GM12872 (cell line): ENCODE measurements around the gene TMC1.

ENCODE experiments used
- TF ChIP-seq, protein P1 (sequence below): IDR thresholded peaks from 3 replicates; pipeline ENCODE4 v1.5.1; 2011; ENCODE audit warnings: low read depth, mild to moderate bottlenecking, low read length, moderate library complexity; ENCODE audit not compliant: insufficient read depth

TMC1 gene

DNA sequence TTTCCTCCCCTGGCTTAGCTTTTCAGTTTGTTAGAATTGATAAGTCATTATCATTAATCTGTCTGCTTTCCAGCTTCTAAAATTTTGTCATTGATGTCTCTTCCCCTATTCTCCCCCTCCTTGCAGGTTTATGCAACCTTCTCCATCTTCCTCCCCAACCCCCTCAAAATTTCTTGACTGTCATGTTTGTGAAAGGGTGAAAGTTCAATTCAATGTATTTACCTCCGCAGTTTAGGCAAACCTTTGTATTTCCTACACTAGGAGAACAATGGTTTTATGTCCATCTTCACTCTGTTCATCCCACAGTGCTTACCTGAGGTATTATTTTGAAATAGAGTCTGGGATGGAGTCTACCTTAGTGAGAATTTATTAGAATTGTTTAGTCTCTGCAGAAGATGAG is 313.6 kb downstream of the TMC1 start:
- TF ChIP-seq, protein P1, sequence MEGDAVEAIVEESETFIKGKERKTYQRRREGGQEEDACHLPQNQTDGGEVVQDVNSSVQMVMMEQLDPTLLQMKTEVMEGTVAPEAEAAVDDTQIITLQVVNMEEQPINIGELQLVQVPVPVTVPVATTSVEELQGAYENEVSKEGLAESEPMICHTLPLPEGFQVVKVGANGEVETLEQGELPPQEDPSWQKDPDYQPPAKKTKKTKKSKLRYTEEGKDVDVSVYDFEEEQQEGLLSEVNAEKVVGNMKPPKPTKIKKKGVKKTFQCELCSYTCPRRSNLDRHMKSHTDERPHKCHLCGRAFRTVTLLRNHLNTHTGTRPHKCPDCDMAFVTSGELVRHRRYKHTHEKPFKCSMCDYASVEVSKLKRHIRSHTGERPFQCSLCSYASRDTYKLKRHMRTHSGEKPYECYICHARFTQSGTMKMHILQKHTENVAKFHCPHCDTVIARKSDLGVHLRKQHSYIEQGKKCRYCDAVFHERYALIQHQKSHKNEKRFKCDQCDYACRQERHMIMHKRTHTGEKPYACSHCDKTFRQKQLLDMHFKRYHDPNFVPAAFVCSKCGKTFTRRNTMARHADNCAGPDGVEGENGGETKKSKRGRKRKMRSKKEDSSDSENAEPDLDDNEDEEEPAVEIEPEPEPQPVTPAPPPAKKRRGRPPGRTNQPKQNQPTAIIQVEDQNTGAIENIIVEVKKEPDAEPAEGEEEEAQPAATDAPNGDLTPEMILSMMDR: no peak

DNA sequence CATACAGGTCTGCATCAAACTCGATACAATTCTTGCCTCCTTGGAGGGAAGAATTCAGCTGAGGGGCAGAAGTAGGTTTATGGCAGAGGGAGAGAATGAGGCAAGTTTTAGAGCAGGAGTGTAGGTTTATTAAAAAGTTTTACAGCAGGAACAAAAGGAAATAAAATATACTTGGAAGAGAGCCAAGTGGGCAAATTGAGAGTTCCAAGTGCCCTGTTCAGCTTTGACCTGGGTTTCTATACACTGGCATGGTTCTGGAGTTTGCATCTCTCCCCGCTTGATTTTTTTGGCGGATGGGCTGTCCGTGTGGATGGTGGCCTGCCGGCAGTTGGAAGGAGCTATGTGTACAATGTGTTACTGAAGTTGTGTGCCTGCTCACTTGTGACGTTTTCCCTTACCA is 315.4 kb downstream of the TMC1 start:
- TF ChIP-seq, protein P1: no peak

DNA sequence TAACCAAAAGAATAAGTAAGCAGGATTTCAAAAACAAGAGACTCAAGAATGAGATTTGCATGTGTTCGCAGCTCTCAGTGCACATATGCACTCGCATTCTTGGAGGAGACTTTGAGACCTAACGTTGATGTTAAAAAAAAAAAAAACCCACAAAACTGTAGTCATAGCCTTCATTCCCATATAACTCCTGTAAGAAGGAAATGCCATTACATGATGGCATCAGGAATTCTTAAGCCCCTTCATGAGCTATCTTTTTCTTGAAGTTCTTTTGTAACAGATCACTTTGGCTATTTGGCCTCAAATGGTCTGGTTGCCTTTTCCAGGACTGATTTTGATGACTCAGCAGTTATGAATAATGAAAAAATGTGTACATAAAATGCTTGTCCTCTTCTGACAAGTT is 317.7 kb downstream of the TMC1 start:
- TF ChIP-seq, protein P1: no peak

DNA sequence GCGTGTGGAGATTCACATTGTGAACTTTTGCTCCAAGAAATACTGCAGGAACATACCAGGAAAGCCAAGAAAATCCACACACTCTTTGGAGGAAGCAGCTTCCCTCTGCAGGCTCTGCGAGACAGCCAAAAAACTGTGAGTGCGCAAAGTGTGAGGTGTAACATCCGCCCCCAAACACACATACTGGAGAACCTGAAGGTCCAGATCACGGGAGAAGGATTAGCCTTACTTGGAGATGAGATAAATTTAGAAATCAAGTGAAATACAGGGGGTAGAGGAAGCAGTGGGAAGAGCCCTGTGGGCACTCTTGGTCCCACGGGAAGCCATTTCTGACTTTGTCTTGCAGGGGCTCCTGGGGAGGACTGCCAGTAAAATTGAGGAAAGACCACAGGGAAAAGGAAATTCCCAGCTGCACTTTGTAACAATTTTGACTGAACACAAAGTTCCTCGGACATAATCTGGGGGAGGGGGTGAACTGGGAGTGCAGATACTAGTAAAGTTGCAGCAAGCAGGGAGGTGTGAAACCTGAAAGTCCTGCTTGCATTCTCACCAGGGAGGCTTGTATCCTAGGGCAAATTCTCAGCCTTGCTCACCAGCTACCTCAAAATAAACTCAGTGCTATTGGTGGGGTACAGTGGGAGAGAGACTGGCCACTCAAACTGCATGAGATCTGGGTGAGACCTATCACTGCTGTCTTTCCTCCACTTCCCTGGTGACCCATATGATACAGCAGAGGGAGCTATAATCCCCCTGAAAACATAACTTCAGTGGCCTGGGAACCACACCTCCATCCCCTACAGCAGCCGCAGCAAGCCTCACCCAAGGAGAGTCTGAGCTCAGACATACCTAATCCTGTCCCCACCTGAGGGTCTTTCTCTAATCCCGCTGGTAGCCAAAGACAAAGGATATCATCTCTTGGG is 322.4 kb downstream of the TMC1 start:
- TF ChIP-seq, protein P1: peak; percentile 28; the same call in 1 of the 3 replicates

DNA sequence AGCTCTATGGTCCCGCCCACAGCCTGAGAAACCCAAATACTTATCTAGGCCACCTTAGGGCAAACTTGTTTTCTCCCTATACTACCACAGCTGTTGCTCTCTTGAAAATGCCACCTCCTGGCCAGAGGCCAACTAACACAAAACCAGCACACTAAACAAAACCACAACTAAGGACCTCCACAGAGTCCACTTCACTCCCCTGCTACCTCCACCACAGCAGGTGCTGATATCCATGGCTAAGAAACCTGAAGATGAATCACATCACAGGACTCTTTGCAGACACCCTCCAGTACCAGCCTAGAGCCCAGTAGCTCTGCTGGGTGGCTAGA is 323.0 kb downstream of the TMC1 start:
- TF ChIP-seq, protein P1: no peak

DNA sequence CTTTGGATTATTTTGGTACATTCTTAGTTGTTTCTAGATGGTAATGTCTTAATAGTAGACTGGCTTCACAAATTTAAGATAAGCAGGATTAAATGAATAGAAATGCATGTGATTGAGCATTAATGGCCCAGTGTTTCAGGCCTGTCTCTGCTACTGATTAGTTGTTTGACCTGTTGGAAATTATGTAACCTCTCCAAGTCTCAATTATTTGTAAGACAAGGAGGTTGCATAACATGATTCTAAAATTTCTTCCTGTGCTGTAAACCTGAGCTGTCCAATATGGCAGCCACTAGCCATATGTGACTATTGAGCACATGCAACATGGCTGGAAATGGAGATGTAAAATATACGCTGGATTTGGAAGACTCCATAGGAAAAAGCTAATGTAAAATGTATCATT is 333.9 kb downstream of the TMC1 start:
- TF ChIP-seq, protein P1: no peak

DNA sequence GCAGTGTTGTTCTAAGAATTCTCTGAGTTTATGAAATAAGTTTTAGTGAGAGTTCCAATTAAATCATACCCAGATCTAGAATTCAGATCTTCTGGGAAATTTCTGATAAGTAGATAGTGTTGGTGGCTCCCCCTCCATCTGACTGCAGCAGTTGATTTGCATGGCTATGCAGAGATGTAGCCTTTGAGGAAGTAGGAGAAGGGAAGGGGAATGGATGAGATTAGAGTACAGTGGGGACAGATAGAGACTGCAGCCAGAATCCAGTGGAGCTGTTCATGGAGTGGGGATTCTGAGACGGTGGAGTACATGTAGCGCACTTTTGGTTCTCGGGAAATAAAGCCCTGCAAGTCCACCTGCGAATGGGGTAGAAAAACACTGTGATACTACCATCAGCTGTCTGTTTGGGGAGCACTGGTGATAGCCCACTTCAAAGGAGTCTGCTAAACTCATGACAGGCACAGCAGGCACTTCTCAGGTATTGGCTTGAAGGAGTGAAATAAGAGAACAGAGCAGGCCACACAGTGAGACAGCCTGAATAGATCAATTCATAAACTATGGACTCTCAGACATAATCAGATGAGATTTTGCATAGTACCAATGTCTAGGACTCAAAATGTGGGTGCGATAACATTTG is 334.6 kb downstream of the TMC1 start:
- TF ChIP-seq, protein P1: no peak
